ENCODE results near the gene TBL1XR1.

DNA sequence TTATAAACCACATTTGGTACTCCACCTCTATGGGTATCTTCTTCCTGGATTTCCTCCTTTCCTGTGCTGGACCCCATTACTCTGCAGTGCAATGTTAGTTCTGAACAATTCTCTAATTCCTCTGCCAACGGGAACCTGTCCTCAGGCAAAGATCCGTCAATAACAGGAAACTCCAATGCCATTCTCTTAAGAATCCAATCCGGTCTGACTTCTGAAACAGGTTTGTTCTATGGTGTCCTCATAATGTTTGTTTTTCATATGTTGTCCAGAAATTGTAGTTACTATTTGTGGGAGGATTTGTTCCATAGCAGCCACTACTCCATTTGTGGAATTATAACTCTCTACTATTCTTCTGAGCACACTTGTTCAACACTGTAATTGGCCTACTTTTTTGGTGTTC lies 112.7 kb downstream of the TBL1XR1 start:
- TF ChIP-seq, protein P1, sequence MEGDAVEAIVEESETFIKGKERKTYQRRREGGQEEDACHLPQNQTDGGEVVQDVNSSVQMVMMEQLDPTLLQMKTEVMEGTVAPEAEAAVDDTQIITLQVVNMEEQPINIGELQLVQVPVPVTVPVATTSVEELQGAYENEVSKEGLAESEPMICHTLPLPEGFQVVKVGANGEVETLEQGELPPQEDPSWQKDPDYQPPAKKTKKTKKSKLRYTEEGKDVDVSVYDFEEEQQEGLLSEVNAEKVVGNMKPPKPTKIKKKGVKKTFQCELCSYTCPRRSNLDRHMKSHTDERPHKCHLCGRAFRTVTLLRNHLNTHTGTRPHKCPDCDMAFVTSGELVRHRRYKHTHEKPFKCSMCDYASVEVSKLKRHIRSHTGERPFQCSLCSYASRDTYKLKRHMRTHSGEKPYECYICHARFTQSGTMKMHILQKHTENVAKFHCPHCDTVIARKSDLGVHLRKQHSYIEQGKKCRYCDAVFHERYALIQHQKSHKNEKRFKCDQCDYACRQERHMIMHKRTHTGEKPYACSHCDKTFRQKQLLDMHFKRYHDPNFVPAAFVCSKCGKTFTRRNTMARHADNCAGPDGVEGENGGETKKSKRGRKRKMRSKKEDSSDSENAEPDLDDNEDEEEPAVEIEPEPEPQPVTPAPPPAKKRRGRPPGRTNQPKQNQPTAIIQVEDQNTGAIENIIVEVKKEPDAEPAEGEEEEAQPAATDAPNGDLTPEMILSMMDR (IDR thresholded peaks at IDR 0.05), result no peak
- no peak for TF ChIP-seq POLR2A (IDR thresholded peaks at IDR 0.05)
